HG03159 (cell line): Measurements from ENCODE around the gene C3orf62.

Experiments
- ATAC-seq: cut with Tn5 transposase; IDR thresholded peaks from one replicate; pipeline ENCODE4 v1.9.1; 2021; ENCODE audit warnings: mild to moderate bottlenecking, moderate library complexity; ENCODE audit not compliant: unreplicated experiment

C3orf62 gene

GRCh38 chr3:49219132-49219531, 57.9 kb downstream of the C3orf62 start:
- ATAC-seq = no peak
